22Rv1 (cell line): ENCODE data around the gene LHFPL2.
"Not testable (repeated sequence)": the region's sequence is repeated elsewhere in the genome, so short reads cannot be mapped to it uniquely, and the experiment has no call there.

ENCODE experiments used
- CTCF ChIP-seq: fragments of 450-650 bp; IDR thresholded peaks from 2 replicates; pipeline ENCODE4 v1.5.1; 2017; ENCODE audit warnings: mild to moderate bottlenecking
- ZFX ChIP-seq: fragments of 450-650 bp; IDR thresholded peaks from 2 replicates; pipeline ENCODE4 v1.6.1; 2017; ENCODE audit warnings: antibody characterized with exemption, borderline replicate concordance

GRCh38 chr5:78620119-78620518 lies 28.5 kb downstream of the LHFPL2 start:
- TF ChIP-seq CTCF, ZFX: not testable (repeated sequence)
